HG03442 (cell line): ENCODE results near the gene CCNI2.

Experiments
- ATAC-seq: cut with Tn5 transposase; IDR thresholded peaks from one replicate; pipeline ENCODE4 v1.9.1; 2021; ENCODE audit warnings: mild to moderate bottlenecking, moderate library complexity; ENCODE audit not compliant: unreplicated experiment

Gene CCNI2

GRCh38 chr5:132749506-132749905 is 2.3 kb downstream of the CCNI2 start:
- no peak for ATAC-seq

DNA sequence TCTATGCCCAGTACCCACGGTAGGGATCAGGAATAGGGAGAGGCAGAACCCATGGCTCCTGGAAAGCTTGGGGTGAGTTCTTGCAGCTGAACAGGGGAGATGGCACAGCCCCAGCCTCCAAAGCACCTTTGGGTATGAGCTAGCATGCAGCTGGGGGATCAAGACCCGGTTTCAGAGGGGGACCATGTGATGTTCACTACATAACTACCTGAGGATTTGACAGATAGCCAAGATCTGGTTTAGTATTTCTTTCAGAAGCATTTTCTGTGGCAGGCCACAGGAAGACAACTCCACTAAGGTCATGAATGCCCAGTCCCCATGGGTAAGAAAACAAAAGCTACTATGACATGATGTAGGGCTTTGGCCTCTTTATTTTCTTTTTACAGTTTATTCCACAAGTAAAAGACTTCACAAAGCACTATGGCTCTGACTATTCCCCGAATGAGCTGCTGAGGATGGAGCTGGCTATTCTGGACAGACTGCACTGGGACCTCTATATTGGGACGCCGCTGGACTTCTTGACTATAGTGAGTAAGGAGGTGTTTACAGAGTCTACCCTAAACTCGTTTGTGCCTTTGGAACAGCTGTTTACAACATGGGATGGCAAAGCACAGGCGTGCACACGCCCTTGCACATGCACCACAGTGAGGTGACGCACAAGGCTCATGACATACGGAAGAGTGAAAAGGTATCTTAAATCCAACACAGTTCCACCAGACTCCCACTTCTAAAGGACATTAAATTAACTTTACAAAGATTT is 3.4 kb downstream of the CCNI2 start:
- peak; percentile 31 for ATAC-seq

DNA sequence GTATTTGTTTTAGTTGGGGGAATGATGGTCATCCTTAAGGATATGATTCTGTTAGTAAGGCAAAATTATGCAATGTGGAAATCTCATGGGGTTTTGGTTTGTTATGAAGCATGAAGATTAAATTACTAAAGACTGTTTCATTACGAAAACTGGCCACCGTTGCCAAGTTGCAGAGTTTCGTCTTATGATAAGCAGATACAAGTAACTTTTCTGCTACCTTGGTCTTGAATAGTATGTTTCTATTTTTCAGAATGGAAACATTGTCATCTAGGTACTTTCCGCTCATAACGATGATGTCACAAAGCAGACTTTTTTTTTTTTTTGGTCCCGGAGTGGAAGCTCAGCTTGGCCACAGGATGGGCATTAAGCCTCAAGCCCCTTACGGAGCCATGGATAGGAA is 4.2 kb downstream of the CCNI2 start:
- peak; percentile 40 for ATAC-seq

GRCh38 chr5:132751971-132752580 is 4.8 kb downstream of the CCNI2 start:
- no peak for ATAC-seq

- ATAC-seq: no peak
Measured at GRCh38 chr5:132752581-132753125, 5.4 kb downstream of the CCNI2 start.

DNA sequence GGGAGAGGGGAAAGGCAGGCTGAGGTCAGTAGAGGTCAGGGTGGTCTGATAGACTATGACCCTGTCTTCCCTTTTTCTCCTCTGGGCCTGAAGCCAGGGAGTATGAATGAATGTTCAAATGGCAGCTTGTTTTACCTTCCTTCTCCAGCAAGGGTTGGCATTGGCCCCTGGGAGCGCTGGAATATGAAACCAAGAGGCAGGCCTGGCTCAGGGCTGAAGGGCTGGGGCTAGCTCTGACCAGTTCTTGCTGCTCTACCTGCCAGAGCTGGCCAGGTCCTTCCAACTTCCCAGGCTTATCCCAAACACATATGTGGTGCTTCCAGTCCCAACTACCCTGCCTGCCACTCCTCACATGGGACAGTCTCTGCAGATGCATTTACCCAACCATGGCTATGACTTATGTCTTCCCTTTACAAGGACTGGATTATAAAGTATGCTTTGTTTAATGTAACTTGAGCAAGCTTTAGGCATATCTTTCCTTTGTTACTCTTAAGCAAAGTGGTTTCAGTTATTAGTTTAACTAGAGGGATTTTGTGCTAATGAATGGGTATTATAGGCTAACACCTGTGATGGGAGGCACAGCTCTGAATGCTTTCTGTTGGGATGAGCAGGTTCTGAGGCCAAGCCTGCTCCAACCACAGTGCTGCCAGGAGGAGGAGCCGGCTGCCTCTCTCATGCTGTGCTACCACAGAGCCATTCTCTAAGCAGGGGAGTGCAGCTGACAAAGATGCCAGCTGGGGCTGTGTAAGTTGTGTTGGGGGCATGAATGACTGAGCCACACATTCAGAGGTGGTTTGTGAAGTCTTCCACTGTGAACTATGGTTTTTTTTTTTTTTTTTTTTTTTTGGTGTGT is 6.1 kb downstream of the CCNI2 start:
- no peak for ATAC-seq

DNA sequence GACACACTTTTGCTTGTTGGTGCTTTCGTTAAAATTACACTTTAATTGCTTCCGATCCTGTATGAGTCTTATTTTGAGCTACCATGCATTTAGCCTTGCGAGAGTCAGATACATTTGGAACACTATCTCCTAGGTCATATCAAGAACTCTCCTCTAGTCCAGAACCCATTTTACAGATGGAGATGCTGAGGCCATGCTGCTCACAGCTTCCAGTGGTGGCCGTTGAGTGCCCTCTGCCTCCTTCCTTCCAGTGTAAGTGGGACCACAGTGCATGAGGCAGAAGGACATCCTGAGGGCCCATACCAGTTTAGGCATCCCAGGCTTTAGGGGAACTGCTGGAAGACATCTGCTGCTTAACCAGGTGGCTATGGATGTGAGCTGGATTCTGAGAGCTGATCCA is 6.9 kb downstream of the CCNI2 start:
- no peak for ATAC-seq

- ATAC-seq: no peak
Measured at GRCh38 chr5:132754947-132755346, 7.7 kb downstream of the CCNI2 start.

DNA sequence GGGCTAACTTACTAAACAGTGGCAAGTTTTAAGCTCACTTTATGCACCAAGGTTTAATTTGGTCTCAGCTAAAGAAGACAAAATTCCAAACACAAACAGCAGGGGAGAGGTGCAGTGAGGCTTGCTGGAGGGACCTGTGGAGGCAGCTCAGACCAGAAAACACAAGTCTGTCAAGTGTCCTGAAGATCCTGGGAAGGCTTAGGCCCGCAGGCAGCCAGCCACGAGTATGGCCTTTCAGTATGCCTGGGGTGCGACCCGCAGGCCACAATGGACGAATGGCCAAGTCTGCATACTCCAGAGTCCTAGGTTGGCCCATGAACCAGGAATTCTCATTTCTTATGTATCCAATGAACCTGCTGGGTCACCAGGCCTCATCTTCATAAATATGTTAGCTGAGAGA is 9.3 kb downstream of the CCNI2 start:
- no peak for ATAC-seq

DNA sequence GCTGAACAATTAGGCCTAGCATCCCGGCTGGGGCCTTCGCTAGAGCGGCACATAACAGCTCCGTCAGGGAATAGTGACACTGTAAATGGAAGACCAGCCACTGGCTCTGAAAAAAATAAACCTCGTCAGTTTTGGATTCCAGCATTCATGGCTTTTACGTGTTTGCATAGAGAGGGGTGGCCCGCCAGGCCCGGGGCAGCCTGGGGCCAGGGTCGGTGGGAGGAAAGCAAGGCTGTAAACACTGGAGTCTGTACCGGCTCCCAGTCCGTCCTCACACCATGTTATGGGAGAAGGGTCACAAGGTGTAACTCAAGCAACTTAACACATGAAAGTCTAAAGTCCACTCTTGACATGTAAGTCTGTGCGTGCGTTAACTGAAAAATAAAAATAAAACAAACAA is 11.2 kb downstream of the CCNI2 start:
- ATAC-seq: no peak

GRCh38 chr5:132759114-132760048 is 12.2 kb downstream of the CCNI2 start:
- ATAC-seq: no peak

- no peak for ATAC-seq
Measured at GRCh38 chr5:132760049-132760420, 12.8 kb downstream of the CCNI2 start.

GRCh38 chr5:132760601-132761317 is 13.5 kb downstream of the CCNI2 start:
- no peak for ATAC-seq

- ATAC-seq: no peak
Measured at GRCh38 chr5:132761321-132762240, 14.4 kb downstream of the CCNI2 start.

DNA sequence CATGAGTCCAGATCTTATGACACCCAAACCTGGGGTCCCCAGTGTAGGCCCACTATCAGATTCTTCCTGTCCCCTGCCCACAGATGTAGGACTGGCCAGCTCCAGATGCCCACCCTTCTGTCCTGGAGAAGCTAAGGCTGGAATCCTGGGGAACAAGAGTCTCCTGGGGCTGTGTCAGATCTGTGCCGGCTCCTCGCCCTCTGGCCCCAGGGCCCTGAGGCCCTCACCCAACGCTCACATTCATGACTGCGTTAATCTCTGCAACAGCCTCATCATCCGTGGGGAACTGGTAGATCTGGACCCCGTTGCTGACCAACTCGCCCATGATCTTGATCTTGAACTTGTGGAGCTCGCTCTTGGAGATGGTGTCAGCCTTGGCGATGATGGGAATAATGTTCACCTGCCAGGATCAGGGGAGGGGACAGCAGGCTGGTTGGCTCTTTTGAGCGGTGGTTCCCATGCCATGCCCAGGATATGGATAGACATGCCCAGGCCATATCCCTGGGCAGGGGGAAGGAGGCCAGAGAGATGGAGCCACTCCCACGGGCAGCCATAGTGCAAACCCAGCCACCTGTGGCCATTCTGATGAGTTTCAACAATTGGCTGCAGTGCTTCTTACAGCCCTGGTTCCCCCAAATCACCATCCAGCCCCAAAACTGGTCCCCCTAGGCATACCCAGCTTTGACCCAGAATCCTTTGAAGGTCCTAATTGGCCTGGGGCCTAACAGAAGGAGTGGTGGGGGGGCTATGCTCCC is 15.2 kb downstream of the CCNI2 start:
- ATAC-seq: no peak

DNA sequence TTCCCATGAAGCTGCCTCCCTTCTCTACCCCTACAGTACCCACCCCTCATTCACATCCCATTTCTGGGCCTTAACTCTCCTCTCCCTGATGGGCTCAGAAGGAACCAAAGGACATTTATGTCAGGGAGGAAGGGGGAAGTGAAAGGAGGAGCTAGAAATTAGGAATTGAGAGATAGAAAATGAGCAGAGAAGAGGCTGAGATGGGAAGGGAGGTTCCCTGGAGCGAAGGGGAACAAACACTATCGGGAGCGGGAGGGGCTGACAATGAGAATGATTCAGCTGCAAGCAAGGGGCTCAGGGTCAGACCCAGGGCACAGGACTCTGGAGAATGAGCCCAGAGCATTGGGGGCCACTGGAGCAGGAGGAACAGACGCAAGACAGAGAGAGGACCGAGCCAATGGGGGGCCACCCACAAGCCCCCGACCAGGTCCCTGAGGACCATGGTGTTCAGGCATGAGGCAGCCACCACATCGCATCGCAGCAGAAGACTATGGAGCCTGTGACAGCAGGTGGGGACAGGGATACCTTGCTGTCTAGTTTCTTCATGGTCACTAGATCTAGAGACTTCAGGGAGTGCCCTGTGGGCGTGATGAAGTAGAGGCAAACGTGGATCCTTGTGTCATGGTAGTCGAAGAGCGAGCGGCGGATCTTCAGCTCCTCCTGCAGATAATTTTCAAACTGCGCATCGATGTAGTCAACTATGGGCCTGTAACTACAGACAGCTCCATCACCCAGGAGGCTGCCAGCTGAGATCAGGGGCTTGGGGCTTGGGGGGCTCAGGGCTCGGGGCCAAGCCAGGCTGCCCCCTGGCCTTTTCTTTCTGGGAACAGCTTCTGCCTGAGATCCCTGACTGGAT is 16.2 kb downstream of the CCNI2 start:
- no peak for ATAC-seq

GRCh38 chr5:132764051-132764450 is 16.8 kb downstream of the CCNI2 start:
- no peak for ATAC-seq
